Fibroblast of villous mesenchyme (primary cell): Measurements from ENCODE around the gene ATP2B2. TPM values are rescaled to one million over a fixed set of nuclear protein-coding genes. Genes with fewer than 3 reads are reported as not detected.

Experiments
- DNase-seq: peaks from one replicate; pipeline ENCODE4 v3.0.0-alpha.2; 2010; ENCODE audit warnings: low read depth
- H3K4me3 ChIP-seq: 2 replicates; pipeline ENCODE4 v1.5.1; 2011; ENCODE audit warnings: low read depth, mild to moderate bottlenecking, low read length
- CTCF ChIP-seq: IDR thresholded peaks from 2 replicates; pipeline ENCODE4 v1.5.1; 2012; ENCODE audit warnings: low read depth, mild to moderate bottlenecking, low read length; ENCODE audit not compliant: insufficient read depth
- total RNA-seq: library from RNA; depleted of rRNA; stranded (reverse); fragments of >200 nt; gene quantifications from 2 replicates; pipeline ENCODE4 v1.2.3, GENCODE V29; 2012

The ATP2B2 gene
- total RNA-seq, 1 donor, result not detected

GRCh38 chr3:10496121-10496863 is 9.1 kb downstream of the ATP2B2 start:
- no peak for DNase-seq
- TF ChIP-seq CTCF, result no peak
- H3K4me3 ChIP-seq, result no peak overlapping the region

- H3K4me3 ChIP-seq, result no peak overlapping the region
- DNase-seq, result no peak
- no peak for TF ChIP-seq CTCF
Measured at GRCh38 chr3:10495614-10496013, 9.8 kb downstream of the ATP2B2 start.

GRCh38 chr3:10495003-10495402 is 10.4 kb downstream of the ATP2B2 start:
- H3K4me3 ChIP-seq, result no peak overlapping the region
- DNase-seq, result no peak
- no peak for TF ChIP-seq CTCF

- DNase-seq, result no peak
- no peak for TF ChIP-seq CTCF
- H3K4me3 ChIP-seq, result no peak overlapping the region
Measured at GRCh38 chr3:10494180-10494579, 11.2 kb downstream of the ATP2B2 start.

- no peak overlapping the region for H3K4me3 ChIP-seq
- TF ChIP-seq CTCF, result no peak
Measured at GRCh38 chr3:10493202-10493589, 12.2 kb downstream of the ATP2B2 start.

GRCh38 chr3:10492364-10493201 is 12.8 kb downstream of the ATP2B2 start:
- TF ChIP-seq CTCF, result no peak
- no peak for DNase-seq
- no peak overlapping the region for H3K4me3 ChIP-seq

More at GRCh38 chr3:10493202-10493589, 12.2 kb downstream of the ATP2B2 start:
- no peak for DNase-seq
